K562 (cell line): ENCODE results near the gene KIAA1958. TPM values are rescaled to one million over a fixed set of nuclear protein-coding genes. Genes with fewer than 3 reads are reported as not detected.

ENCODE experiments used
- CCAR2 ChIP-seq: fragments of 200-400 bp; formaldehyde crosslinking; IDR thresholded peaks from 2 replicates; pipeline ENCODE4 v1.6.1; 2017; ENCODE audit warnings: mild to moderate bottlenecking, low read depth, low read length
- CREB3L1 ChIP-seq: fragments of 450-650 bp; IDR thresholded peaks from 2 replicates; pipeline ENCODE4 v1.6.1; 2014; ENCODE audit warnings: low read depth, mild to moderate bottlenecking, moderate library complexity, borderline replicate concordance
- E2F8 ChIP-seq: fragments of 450-650 bp; IDR thresholded peaks from 2 replicates; pipeline ENCODE4 v1.7.1; 2018; ENCODE audit warnings: mild to moderate bottlenecking, low read depth; ENCODE audit not compliant: partially characterized antibody
- FOXM1 ChIP-seq, 2 experiments: fragments of 450-650 bp in 1 of 2; sonication (generic) in 1 of 2; formaldehyde crosslinking in 1 of 2; IDR thresholded peaks; 2 replicates each; pipeline versions ENCODE4 v1.6.1 to v1.9.0; 2017 to 2022; ENCODE audit warnings: low read depth in 2 of 2, mild to moderate bottlenecking in 2 of 2, missing genetic modification reagents in 1 of 2, moderate library complexity in 1 of 2
- FUS ChIP-seq: fragments of 200-400 bp; formaldehyde crosslinking; optimal IDR thresholded peaks from 2 replicates; pipeline ENCODE3; 2017; ENCODE audit warnings: low read depth, low read length
- IRF2 ChIP-seq: sonication (generic); formaldehyde crosslinking; IDR thresholded peaks from 2 replicates; pipeline ENCODE4 v1.8.1; 2022; ENCODE audit warnings: mild to moderate bottlenecking, missing genetic modification reagents
- JUNB ChIP-seq: fragments of 450-650 bp; formaldehyde crosslinking; conservative IDR thresholded peaks from 2 replicates; pipeline ENCODE4 v1.4.0; 2020; ENCODE audit warnings: mild to moderate bottlenecking
- KAT2B ChIP-seq: IDR thresholded peaks from one replicate; pipeline ENCODE4 v1.6.1; 2012; ENCODE audit warnings: low read depth, mild to moderate bottlenecking, control low read depth, inconsistent platforms, low read length, moderate library complexity
- MAFK ChIP-seq: IDR thresholded peaks from 2 replicates; pipeline ENCODE4 v1.6.1; 2011; ENCODE audit warnings: low read length, improper control_type of control experiment
- NFXL1 ChIP-seq: fragments of 450-650 bp; formaldehyde crosslinking; IDR thresholded peaks from 2 replicates; pipeline ENCODE4 v1.4.0; 2021; ENCODE audit warnings: mild to moderate bottlenecking
- PHB ChIP-seq: fragments of 250-450 bp; sonication (Bioruptor Pico); IDR thresholded peaks from 2 replicates; pipeline ENCODE4 v1.5.0; 2021
- POLR2AphosphoS2 ChIP-seq: IDR thresholded peaks from 2 replicates; pipeline ENCODE4 v1.6.1; 2012; ENCODE audit warnings: low read length, improper control_type of control experiment
- POLR2B ChIP-seq: fragments of 450-650 bp; IDR thresholded peaks from 2 replicates; pipeline ENCODE4 v1.6.1; 2018; ENCODE audit warnings: low read depth; ENCODE audit not compliant: partially characterized antibody
- SMARCE1 ChIP-seq: fragments of 450-650 bp; IDR thresholded peaks from 2 replicates; pipeline ENCODE4 v1.7.1; 2016; ENCODE audit warnings: mild to moderate bottlenecking
- THRB ChIP-seq: fragments of 450-650 bp; formaldehyde crosslinking; conservative IDR thresholded peaks from 2 replicates; pipeline ENCODE4 v1.4.0; 2022; ENCODE audit warnings: mild to moderate bottlenecking, missing genetic modification characterization
- ZFP91 ChIP-seq: sonication (generic); formaldehyde crosslinking; IDR thresholded peaks from 2 replicates; pipeline ENCODE4 v1.8.0; 2022; ENCODE audit warnings: mild to moderate bottlenecking, missing genetic modification reagents
- ZNF121 ChIP-seq: sonication (generic); formaldehyde crosslinking; conservative IDR thresholded peaks from 2 replicates; pipeline ENCODE4 v1.8.0; 2022; ENCODE audit warnings: missing genetic modification reagents
- ZNF395 ChIP-seq: fragments of 200-800 bp; sonication (Bioruptor generic); IDR thresholded peaks from 2 replicates; pipeline ENCODE4 v1.6.1; 2017; ENCODE audit warnings: missing genetic modification characterization, missing compliant biosample characterization
- ZNF57 ChIP-seq: fragments of 450-650 bp; formaldehyde crosslinking; IDR thresholded peaks from 2 replicates; pipeline ENCODE4 v1.4.0; 2020; ENCODE audit warnings: mild to moderate bottlenecking, moderate library complexity
- polyA plus RNA-seq, 8 experiments: library from polyadenylated mRNA; depleted of rRNA in 4 of 8; stranded (reverse) in 5 of 8; unstranded in 3 of 8; fragments of >200 nt; fragmentation: Nextera tagmentation in 2 of 8; fragmentation: Illumina TruSeq in 1 of 8; extraction: Ambion mirVana in 2 of 8; extraction: Trizol in 1 of 8; gene quantifications; 2 replicates each; pipeline versions ENCODE4 v1.2.1 to v1.2.3, GENCODE V29; 2011 to 2014; ENCODE audit warnings: inconsistent platforms in 1 of 8, missing spikeins in 1 of 8
- total RNA-seq, 7 experiments: library from RNA; depleted of rRNA in 6 of 7; stranded (reverse); fragments of >200 nt in 6 of 7; fragmentation: Illumina TruSeq in 2 of 7; extraction: Trizol in 2 of 7; gene quantifications; 2 replicates each; pipeline versions ENCODE4 v1.2.1 to v1.2.3, GENCODE V29; 2011 to 2021; ENCODE audit warnings: low replicate concordance in 1 of 7

KIAA1958 gene
- total and polyA plus RNA-seq, 9 of the 15 experiments (the other 6 are each of a cell fraction or from before 2014, with no cell fraction given) = 1.1 to 16.0 (median 10.1) TPM

- TF ChIP-seq E2F8 (peak; percentile 69), POLR2B (peak; percentile 82), PHB (CRISPR knock-in tag) (0 out of 2 replicates have a peak, but pooled peaks have one; percentile 21), JUNB (CRISPR knock-in tag) (no peak), THRB (CRISPR knock-in tag) (no peak), ZNF57 (CRISPR knock-in tag) (no peak), KAT2B (no peak), POLR2AphosphoS2 (no peak), IRF2 (CRISPR knock-in tag) (no peak), NFXL1 (CRISPR knock-in tag) (no peak), SMARCE1 (0 out of 2 replicates have a peak, but pooled peaks have one; percentile 49), ZNF121 (CRISPR knock-in tag) (no peak), ZFP91 (CRISPR knock-in tag) (peak; percentile 90), CREB3L1 (0 out of 2 replicates have a peak, but pooled peaks have one; percentile 56), ZNF395 (peak; percentile 74; the same call in 1 of the 2 replicates), CCAR2 (no peak), MAFK (no peak), FOXM1 (IDR thresholded peaks at IDR 0.05; ENCODE audit: low read depth) (no peak), FOXM1 (CRISPR knock-in tag; IDR thresholded peaks at IDR 0.05; ENCODE audit: low read depth) (no peak; the same call in 1 of the 2 replicates), FUS (no peak)
Measured at GRCh38 chr9:112717661-112718331, 231.2 kb downstream of the KIAA1958 start, which contains the start of gene INIP (continued).
